Endodermal cell (in vitro differentiated cells): ENCODE data around the gene CSE1L. TPM values are rescaled to one million over a fixed set of nuclear protein-coding genes. Genes with fewer than 3 reads are reported as not detected.

Experiments used
- DNase-seq: peaks from one replicate; pipeline ENCODE4 v3.0.0-alpha.2; 2017
- H3K27ac ChIP-seq: 2 replicates; pipeline ENCODE4 v1.5.1; 2013; ENCODE audit warnings: mild to moderate bottlenecking, low read depth, low read length, moderate library complexity
- H3K27me3 ChIP-seq: 2 replicates; pipeline ENCODE4 v1.6.1; 2013; ENCODE audit warnings: mild to moderate bottlenecking, low read length, moderate library complexity; ENCODE audit not compliant: insufficient read depth, control insufficient read depth, poor library complexity, severe bottlenecking
- H3K36me3 ChIP-seq: 2 replicates; pipeline ENCODE4 v1.7.0; 2013; ENCODE audit warnings: mild to moderate bottlenecking, low read length, moderate library complexity; ENCODE audit not compliant: control insufficient read depth, insufficient read depth
- H3K4me1 ChIP-seq: one replicate; pipeline ENCODE4 v1.7.0; 2013; ENCODE audit warnings: low read length; ENCODE audit not compliant: control insufficient read depth, insufficient read depth
- H3K4me3 ChIP-seq: 2 replicates; pipeline ENCODE4 v1.5.1; 2013; ENCODE audit warnings: mild to moderate bottlenecking, low read length, moderate library complexity
- H3K9ac ChIP-seq: 2 replicates; pipeline ENCODE4 v1.6.1; 2013; ENCODE audit warnings: mild to moderate bottlenecking, low read length, moderate library complexity; ENCODE audit not compliant: poor library complexity, severe bottlenecking; ENCODE audit errors: extremely low read depth
- H3K9me3 ChIP-seq: 2 replicates; pipeline ENCODE4 v1.6.1; 2013; ENCODE audit warnings: mild to moderate bottlenecking, low read length, moderate library complexity; ENCODE audit not compliant: control insufficient read depth
- H3K27ac Mint-ChIP-seq: 2 replicates; pipeline ENCODE4 v1.8.0; 2020; ENCODE audit warnings: mixed read lengths
- H3K27me3 Mint-ChIP-seq: 2 replicates; pipeline ENCODE4 v1.8.0; 2021; ENCODE audit warnings: mild to moderate bottlenecking, mixed read lengths; ENCODE audit not compliant: insufficient read depth
- H3K36me3 Mint-ChIP-seq: 2 replicates; pipeline ENCODE4 v1.8.0; 2020; ENCODE audit warnings: low read depth, mixed read lengths
- H3K4me1 Mint-ChIP-seq: 2 replicates; pipeline ENCODE4 v1.8.0; 2020; ENCODE audit warnings: mixed read lengths
- H3K4me3 Mint-ChIP-seq: 2 replicates; pipeline ENCODE4 v1.8.0; 2020; ENCODE audit warnings: mild to moderate bottlenecking, moderate library complexity, mixed read lengths
- H3K9me3 Mint-ChIP-seq: 2 replicates; pipeline ENCODE4 v1.8.0; 2020; ENCODE audit warnings: mild to moderate bottlenecking, mixed read lengths
- WGBS, 2 experiments: methylation state at CpG; one replicate each; pipeline versions ENCODE4 v1.1.5 to v1.1.7; 2013; ENCODE audit warnings: missing lambda C conversion rate in 2 of 2, mixed read lengths in 1 of 2; ENCODE audit not compliant: insufficient coverage in 1 of 2, insufficient read length in 1 of 2; 5-methylcytosine and 5-hydroxymethylcytosine counted together
- total RNA-seq, 2 donors: library from RNA; stranded (reverse); fragmentation: NEBNext Ultra II Directional in 1 of 2; extraction: Animal tissue kit (Norgen Biotek cat#: 25700) in 1 of 2; gene quantifications; 2 replicates in 1 of 2; 3 replicates in 1 of 2; pipeline ENCODE4 v1.2.1, GENCODE V29; 2021
- TF ChIP-seq, protein P1 (sequence below): fragments of 200-600 bp; sonication (generic); conservative IDR thresholded peaks from 2 replicates; pipeline ENCODE4 v1.5.0; 2021; ENCODE audit warnings: antibody characterized with exemption, mild to moderate bottlenecking

CSE1L gene
- total RNA-seq, 2 donors from 2014 or later: 161 to 180 TPM

DNA sequence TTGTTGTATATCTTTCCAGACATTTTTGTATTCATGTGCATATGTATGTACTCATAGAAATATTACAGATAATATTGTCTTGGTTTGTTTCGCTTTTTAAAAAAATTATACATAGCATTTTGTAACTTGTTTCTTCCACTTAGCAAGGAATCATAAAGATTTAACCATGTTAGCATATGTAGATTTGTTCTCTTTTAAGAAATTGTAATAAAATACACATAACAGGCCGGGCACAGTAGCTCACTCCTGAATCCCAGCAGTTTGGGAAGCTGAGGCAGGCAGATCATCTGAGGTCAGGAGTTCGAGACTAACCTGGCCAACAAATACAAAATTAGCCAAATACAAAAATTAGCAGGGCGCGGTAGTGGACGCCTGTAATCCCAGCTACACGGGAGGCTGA lies 44.4 kb upstream of the CSE1L start:
- Histone ChIP-seq H3K9me3 (no peaks in the 10 kb centered on the region), H3K9ac (no peak overlapping the region), H3K27ac (no peak overlapping the region), H3K27me3 (no peaks in the 10 kb centered on the region), H3K4me3 (no peak overlapping the region), H3K36me3 (peaks cover 74% of the 10 kb centered on the region), H3K4me1 (no peaks in the 10 kb centered on the region)
- H3K27me3 Mint-ChIP-seq: no peaks in the 10 kb centered on the region
- TF ChIP-seq, protein P1, sequence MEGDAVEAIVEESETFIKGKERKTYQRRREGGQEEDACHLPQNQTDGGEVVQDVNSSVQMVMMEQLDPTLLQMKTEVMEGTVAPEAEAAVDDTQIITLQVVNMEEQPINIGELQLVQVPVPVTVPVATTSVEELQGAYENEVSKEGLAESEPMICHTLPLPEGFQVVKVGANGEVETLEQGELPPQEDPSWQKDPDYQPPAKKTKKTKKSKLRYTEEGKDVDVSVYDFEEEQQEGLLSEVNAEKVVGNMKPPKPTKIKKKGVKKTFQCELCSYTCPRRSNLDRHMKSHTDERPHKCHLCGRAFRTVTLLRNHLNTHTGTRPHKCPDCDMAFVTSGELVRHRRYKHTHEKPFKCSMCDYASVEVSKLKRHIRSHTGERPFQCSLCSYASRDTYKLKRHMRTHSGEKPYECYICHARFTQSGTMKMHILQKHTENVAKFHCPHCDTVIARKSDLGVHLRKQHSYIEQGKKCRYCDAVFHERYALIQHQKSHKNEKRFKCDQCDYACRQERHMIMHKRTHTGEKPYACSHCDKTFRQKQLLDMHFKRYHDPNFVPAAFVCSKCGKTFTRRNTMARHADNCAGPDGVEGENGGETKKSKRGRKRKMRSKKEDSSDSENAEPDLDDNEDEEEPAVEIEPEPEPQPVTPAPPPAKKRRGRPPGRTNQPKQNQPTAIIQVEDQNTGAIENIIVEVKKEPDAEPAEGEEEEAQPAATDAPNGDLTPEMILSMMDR: no peak
- H3K4me1 Mint-ChIP-seq: no peaks in the 10 kb centered on the region
- peaks cover 68% of the 10 kb centered on the region for H3K36me3 Mint-ChIP-seq
- no peak overlapping the region for H3K27ac Mint-ChIP-seq
- WGBS, 2 experiments: 90 to 96% methylated on average over 4 to 6 of the region's 7 CpGs
- no peak overlapping the region for H3K4me3 Mint-ChIP-seq
- DNase-seq: no peak
- H3K9me3 Mint-ChIP-seq: no peaks in the 10 kb centered on the region

DNA sequence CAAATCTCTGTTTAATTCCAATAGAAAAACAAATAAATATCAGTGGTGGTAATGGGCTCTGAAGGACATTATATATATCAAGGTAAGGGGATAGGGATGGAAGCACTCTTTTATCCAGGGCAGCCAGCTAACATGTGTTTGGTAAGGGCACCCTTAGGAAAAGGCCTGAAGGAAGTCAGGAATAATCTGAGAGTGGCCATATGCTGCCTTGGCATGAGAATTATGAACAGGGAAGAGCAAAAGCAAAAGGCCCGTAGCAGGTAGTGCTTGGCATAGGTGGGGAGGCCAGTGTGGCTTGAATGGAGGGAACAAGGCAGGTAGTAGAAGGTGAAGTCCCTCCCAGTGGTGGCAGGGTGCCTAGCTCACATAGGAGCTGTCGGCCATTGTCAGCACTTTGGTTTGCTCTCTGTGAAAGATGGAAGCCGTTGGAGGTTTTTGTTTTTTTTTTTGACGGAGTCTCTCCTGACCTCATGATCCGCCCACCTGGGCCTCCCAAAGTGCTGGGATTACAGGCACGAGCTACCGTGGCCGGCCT lies 39.6 kb upstream of the CSE1L start:
- TF ChIP-seq, protein P1: no peak
- H3K9me3 ChIP-seq: no peaks in the 10 kb centered on the region
- no peak overlapping the region for H3K4me3 ChIP-seq
- no peak overlapping the region for H3K9ac ChIP-seq
- Mint-ChIP-seq H3K4me3 (no peak overlapping the region), H3K36me3 (peaks cover 56% of the 10 kb centered on the region), H3K27ac (no peak overlapping the region), H3K9me3 (no peaks in the 10 kb centered on the region), H3K27me3 (no peaks in the 10 kb centered on the region), H3K4me1 (no peaks in the 10 kb centered on the region)
- WGBS, 2 experiments: 94 to 96% methylated on average over 4 to 8 of the region's 8 CpGs
- no peak overlapping the region for H3K27ac ChIP-seq
- no peaks in the 10 kb centered on the region for H3K27me3 ChIP-seq
- no peak for DNase-seq
- H3K36me3 ChIP-seq: peaks cover 71% of the 10 kb centered on the region
- H3K4me1 ChIP-seq: no peaks in the 10 kb centered on the region

DNA sequence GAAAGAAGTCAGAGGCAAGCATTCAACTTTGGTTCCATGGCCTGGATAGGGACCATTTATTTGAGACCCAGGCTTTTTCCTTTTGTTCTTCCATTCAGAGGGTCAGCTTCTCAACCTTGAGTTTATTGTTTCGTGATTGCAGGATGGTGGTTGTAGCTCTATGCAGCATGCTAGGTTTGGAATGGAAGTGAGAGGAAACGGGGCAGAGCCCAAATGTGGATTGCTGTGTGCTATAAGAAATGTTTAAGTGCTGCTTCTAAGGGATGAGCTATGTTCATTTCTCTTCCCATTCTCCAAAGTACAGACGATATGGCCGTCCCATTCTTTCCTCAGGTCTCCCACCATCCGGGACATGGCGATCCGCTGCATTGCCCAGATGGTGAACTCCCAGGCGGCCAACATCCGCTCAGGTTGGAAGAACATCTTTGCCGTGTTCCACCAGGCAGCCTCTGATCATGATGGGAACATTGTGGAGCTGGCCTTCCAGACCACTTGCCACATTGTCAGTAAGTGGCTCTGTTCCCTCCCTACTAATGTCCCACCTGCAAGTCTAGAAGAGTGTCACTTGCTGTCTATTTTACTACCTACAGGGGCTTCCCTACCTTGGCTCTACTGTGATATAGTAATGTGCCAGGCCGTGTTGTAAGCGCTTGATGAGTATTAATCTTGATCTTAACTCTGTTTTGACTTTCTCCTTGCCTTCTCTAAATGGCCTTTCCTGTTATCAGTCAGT lies 36.0 kb upstream of the CSE1L start:
- Histone ChIP-seq H3K9me3 (no peaks in the 10 kb centered on the region), H3K9ac (no peak overlapping the region), H3K27ac (no peak overlapping the region), H3K4me1 (no peaks in the 10 kb centered on the region), H3K27me3 (no peaks in the 10 kb centered on the region), H3K4me3 (no peak overlapping the region), H3K36me3 (peaks cover 84% of the 10 kb centered on the region)
- Mint-ChIP-seq H3K9me3 (no peaks in the 10 kb centered on the region), H3K27me3 (no peaks in the 10 kb centered on the region), H3K4me3 (no peak overlapping the region), H3K4me1 (no peaks in the 10 kb centered on the region), H3K36me3 (peaks cover 71% of the 10 kb centered on the region), H3K27ac (no peak overlapping the region)
- TF ChIP-seq, protein P1: no peak
- no peak for DNase-seq
- WGBS, 2 experiments: 93 to 96% methylated on average over 11 to 12 of the region's 12 CpGs
